GM18870 (cell line): ENCODE data around the gene CBFA2T3.
"Not testable (repeated sequence)": the region's sequence is repeated elsewhere in the genome, so short reads cannot be mapped to it uniquely, and the experiment has no call there.

Experiments
- ATAC-seq: cut with Tn5 transposase; IDR thresholded peaks from one replicate; pipeline ENCODE4 v1.9.1; 2021; ENCODE audit warnings: moderate library complexity; ENCODE audit not compliant: unreplicated experiment

The CBFA2T3 gene

GRCh38 chr16:88925540-88925887, 51.5 kb downstream of the CBFA2T3 start:
- no peak for ATAC-seq

GRCh38 chr16:88924834-88925539, 52.0 kb downstream of the CBFA2T3 start:
- no peak for ATAC-seq

- no peak for ATAC-seq
Observed at GRCh38 chr16:88923926-88924833, 52.8 kb downstream of the CBFA2T3 start.

GRCh38 chr16:88923450-88923849, 53.6 kb downstream of the CBFA2T3 start:
- no peak for ATAC-seq

- no peak for ATAC-seq
Observed at GRCh38 chr16:88922826-88923410, 54.1 kb downstream of the CBFA2T3 start.

- no peak for ATAC-seq
Observed at GRCh38 chr16:88922114-88922825, 54.7 kb downstream of the CBFA2T3 start.

- ATAC-seq = no peak
Observed at GRCh38 chr16:88921591-88921990, 55.4 kb downstream of the CBFA2T3 start.

- no peak for ATAC-seq
Observed at GRCh38 chr16:88920618-88921590, 56.1 kb downstream of the CBFA2T3 start.

GRCh38 chr16:88919936-88920335, 57.1 kb downstream of the CBFA2T3 start:
- ATAC-seq = no peak

- ATAC-seq = not testable (repeated sequence)
Observed at GRCh38 chr16:88918896-88919295, 58.1 kb downstream of the CBFA2T3 start.

- ATAC-seq = no peak
Observed at GRCh38 chr16:88917915-88918627, 58.9 kb downstream of the CBFA2T3 start.

GRCh38 chr16:88917146-88917914, 59.7 kb downstream of the CBFA2T3 start:
- no peak for ATAC-seq

GRCh38 chr16:88915639-88916327, 61.2 kb downstream of the CBFA2T3 start:
- ATAC-seq = no peak

GRCh38 chr16:88914750-88915368, 62.1 kb downstream of the CBFA2T3 start:
- ATAC-seq = no peak

GRCh38 chr16:88913870-88914269, 63.1 kb downstream of the CBFA2T3 start:
- ATAC-seq = no peak

GRCh38 chr16:88913001-88913612, 63.9 kb downstream of the CBFA2T3 start:
- no peak for ATAC-seq

- no peak for ATAC-seq
Observed at GRCh38 chr16:88912556-88912955, 64.5 kb downstream of the CBFA2T3 start.
